T-helper 2 cell (primary cell): Measurements from ENCODE around the gene GSK3A.

Source experiments
- DNase-seq, 5 experiments: peaks; one replicate each; pipeline versions ENCODE4 v3.0.0 to v3.0.0-alpha.2; 2012 to 2022
- total RNA-seq, 2 donors: gene quantifications; one replicate each; lab custom pipeline; 2026; lab: John Stamatoyannopoulos, UW

GSK3A gene
- total RNA-seq, result 15.4 to 24.9 reads per million in 2 donors

DNA sequence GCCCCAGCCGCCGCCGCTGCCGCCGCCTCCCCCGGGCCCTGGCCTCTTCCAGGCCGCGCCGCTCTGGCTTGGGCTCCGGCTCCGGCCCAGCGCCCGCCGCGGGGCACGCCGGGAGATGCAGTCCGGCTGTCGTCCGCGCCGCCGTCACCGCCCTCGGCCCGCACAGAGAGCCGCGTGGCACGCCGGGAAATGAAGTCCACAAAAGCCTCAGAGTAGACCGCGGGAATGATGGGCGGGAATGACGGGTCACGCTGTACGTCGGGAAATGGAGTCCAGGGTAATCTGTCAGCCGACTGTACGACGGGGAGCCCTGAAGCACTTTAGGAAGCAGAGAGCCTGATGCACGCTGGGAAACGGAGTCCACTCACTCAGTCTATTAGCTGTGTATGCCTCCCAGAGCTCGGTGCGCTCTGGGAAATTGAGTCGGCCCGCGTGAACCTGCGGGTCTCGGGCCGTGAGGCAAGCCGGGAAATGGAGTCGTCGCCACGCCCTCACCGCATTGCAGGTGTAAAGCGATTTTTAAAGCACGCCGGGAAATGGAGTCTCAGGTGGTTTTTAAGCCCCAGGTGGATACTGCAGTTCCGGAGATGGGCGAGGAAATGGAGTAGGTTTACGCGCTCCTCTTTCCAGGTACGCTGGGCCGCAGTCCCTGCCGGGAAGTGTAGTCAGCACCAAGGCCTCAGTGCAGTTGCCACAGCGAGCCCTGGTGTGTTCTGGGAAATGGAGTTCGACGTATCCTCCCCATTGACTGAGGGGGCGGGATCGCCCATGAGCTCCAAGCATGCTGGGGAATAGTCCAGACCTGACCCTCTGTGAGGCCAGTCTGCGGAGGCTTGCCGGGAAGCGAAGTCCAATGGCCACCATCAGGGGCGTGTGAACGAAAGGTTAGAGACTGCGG is at the start of gene GSK3A:
Gene GSK3A, minus strand, starts transcription at position 91 of the 898 bp plus-strand sequence. CDS start 137 bp downstream, outside the sequence.
- DNase-seq, result peak; percentile 87 to 100 (median 96)

DNA sequence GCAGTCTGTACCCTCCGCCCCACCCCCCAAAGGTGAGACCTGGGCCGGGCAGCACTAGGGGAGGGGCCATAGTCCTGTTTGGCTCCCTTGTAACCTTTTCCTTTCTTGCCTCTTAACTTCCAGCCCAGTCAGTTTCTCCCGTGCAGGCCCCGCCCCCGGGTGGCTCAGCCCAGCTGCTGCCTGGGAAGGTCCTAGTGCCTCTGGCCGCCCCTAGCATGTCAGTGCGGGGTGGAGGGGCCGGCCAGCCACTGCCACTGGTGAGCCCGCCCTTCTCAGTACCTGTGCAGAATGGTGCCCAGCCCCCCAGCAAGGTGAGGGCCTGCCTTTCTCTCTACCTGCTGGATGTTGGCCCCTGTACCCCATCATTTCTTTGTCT is 49.0 kb upstream of the GSK3A start:
- DNase-seq, result no peak

DNA sequence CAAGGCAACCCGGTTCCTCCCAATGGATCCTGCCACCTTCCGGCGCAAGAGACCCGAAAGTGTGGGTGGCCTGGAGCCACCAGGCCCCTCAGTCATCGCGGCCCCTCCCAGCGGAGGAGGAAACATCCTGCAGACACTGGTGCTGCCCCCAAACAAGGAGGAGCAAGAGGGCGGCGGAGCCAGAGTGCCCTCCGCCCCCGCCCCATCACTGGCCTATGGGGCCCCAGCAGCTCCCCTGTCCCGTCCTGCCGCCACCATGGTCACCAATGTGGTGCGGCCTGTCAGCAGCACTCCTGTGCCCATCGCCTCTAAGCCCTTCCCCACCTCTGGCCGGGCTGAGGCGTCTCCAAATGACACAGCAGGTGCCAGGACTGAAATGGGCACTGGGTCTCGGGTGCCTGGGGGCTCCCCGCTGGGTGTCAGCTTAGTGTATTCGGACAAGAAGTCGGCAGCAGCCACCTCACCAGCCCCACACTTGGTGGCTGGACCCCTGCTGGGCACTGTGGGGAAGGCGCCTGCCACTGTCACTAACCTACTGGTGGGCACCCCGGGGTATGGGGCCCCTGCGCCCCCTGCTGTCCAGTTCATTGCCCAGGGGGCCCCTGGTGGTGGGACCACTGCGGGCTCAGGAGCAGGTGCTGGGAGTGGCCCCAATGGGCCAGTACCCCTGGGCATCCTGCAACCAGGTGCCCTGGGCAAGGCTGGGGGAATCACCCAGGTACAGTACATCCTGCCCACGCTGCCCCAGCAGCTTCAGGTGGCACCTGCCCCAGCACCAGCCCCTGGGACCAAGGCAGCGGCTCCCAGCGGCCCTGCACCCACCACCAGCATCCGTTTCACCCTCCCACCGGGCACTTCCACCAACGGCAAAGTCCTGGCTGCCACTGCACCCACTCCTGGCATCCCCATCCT is 48.4 kb upstream of the GSK3A start:
- DNase-seq, result peak; percentile 35 to 59 (median 43)

DNA sequence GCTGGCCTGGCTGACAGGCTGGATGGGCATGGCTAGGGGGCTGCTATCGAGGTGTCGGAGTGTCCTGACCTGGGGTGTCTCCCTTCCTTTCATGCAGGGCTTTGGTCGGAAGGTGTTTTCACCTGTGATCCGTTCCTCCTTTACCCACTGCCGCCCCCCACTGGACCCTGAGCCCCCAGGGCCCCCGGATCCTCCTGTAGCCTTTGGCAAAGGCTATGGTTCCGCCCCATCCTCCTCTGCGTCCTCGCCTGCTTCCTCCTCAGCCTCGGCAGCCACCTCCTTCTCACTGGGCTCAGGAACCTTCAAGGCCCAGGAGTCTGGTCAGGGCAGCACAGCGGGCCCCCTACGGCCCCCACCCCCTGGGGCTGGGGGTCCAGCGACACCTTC is 47.7 kb upstream of the GSK3A start:
- DNase-seq, result no peak

DNA sequence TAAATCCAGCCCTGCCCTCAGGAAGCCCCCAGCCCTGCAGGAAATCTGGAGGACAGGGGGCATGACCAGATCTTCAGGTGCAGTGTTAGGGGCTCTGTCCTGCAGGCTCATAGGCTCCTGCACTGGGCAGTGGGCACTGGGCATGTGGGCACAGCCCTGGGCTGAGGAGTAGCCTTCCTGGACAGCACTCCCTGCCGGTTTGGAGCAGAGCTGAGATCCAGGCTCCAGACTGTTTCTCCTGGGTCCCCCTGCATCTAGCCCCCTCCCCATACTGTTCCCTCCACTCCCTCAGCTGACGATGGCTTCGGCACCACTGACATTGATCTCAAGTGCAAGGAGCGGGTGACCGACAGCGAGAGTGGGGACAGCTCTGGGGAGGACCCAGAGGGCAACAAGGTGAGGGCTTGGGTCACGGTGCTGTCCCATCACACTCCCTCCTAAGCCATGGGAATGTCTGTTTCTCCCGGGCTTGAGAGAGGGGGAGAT is 47.2 kb upstream of the GSK3A start:
- no peak for DNase-seq

DNA sequence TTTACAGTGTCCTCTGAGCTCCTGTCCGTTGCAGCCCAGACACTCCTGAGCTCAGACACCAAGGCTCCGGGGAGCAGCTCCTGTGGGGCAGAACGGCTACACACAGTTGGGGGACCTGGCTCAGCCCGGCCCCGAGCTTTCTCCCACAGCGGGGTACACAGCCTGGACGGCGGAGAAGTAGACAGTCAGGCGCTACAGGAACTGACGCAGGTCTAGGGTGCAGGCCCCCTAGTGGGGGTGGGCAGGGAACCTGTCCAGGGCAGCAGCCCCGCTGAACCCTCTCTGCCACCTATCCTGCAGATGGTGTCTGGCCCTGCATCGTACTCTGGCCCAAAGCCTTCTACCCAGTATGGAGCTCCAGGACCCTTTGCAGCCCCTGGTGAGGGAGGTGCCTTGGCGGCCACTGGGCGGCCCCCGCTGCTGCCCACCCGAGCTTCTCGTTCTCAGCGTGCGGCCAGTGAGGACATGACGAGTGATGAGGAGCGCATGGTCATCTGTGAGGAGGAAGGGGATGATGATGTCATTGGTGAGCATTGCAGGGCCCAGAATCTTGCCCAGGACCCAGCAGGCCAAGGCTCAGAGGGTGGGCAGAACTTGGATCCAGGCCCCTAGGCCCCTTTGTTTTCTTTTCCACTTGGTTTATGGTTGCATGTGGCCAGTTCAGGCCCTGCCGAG is 46.6 kb upstream of the GSK3A start:
- DNase-seq, result no peak

DNA sequence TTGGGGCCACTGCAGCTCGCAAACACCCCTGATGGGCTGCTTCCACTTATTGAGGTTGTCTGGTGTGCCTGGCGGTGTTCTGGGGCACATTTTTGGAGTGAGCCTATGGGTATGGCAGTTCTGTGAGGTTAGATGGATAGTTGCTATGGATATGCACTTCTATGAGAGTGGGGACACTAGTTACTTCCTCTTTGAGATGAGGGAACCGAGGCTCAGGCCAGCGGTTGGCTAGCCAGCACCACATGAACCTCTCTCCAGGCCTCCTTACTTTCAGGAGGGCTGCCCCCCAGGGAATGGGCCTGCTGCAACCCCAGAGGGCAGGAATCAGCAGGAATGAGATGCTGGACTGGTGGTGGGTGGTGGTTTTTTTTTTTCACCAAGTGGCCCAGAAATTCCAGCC is 46.0 kb upstream of the GSK3A start:
- no peak for DNase-seq

DNA sequence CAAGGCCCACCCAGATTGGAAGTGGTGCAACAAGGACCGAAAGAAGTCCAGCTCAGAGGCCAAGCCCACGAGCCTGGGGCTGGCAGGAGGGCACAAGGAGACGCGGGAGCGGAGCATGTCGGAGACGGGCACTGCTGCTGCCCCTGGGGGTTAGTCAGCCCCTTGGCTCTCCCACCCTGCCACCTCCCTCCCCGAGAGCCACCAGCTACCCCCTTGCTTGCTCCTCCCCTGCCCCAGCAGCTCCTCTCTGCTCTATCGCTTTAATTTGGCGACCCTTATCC is 45.4 kb upstream of the GSK3A start:
- no peak for DNase-seq

DNA sequence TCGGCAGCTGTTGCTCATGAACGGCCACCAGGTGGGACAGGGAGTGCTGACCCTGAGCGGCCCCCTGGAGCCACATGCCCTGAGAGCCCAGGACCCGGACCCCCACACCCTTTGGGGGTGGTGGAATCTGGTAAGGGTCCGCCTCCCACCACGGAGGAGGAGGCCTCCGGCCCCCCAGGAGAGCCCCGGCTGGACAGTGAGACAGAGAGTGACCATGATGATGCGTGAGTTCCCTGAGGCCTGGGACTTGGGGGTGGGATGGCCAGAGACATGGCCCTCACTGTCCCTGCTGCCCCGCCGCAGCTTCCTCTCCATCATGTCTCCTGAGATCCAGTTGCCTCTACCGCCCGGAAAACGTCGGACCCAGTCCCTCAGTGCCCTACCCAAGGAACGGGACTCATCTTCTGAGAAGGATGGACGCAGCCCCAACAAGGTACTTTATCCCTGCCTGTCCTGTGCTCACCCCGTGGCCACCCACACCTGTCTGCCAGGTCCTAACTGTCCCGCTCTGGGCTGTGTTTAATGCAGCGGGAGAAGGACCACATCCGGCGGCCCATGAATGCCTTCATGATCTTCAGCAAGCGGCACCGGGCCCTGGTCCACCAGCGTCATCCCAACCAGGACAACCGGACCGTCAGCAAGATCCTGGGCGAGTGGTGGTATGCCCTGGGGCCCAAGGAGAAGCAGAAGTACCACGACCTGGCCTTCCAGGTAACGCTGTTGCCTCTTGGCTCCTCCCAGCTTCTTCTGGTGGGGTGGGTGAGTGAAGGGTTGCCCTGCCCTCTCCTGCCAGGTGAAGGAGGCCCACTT is 44.8 kb upstream of the GSK3A start:
- DNase-seq, result no peak

DNA sequence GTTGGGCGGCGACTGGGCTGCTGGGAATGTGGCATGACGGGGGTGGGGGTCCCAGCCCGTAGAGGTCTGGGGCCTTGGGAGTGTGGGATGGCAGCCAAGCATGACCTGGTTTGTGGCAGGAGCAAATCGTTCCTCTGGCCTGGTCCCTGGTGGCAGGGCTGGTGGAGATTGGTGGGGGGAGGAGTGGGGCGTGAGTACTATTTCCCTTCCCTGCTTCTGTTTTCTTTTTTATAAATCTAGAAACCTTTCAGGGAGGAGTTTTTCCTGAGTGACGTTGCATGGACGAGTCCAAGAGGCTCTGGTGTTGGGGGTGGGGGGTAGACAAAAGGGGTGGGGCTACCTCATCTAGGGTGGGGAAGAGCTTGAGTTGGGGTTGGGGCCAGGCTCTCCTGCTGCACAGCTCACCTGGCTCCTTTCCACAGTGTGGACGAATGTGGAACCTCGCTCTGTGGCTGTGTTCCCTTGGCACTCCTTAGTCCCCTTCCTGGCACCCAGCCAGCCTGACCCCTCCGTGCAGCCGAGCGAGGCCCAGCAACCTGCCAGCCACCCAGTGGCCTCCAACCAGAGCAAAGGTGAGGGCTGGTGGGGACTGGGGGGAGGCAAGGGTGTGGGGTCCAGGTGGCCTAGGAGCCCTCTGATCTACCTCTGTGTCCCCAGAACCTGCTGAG is 44.1 kb upstream of the GSK3A start:
- DNase-seq, result no peak

DNA sequence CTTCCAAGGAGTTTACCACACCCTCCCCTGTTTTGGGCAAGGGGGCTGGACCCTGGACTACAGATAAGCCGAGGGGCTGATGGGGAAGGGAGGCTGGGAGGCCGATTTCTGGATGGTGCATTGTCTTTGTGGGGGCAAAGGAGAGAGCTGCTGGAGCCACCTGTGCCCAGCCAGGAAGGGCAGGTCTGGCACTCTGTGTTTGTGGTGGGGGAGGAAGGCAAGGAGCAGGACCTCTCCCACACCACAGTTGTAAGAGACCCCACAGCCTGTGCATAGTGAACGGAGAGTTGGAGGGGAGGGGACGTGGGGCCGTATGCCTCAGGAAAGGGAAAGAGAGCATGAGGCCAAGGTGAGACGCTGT is 43.6 kb upstream of the GSK3A start:
- DNase-seq, result no peak

DNA sequence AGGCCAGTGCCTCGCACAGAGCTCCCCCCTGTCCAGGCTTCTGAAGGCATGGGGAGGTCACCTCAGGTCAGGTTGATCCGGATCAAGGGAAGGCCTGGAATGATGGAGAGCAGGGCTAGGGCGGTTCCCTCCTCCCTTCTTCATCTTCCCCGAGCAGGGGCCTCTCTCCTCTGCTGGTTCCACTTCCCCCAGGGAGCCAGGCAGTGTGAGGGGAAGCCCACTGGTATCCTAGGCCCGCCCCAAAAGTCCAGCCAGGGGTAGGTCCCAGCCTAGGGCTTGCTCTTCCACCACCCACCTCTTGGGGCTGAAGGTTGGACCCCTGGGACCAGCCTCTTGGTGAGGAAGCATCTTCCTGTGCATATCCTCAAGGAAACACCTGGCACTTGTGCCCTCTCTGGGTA is 43.1 kb upstream of the GSK3A start:
- DNase-seq, result no peak

DNA sequence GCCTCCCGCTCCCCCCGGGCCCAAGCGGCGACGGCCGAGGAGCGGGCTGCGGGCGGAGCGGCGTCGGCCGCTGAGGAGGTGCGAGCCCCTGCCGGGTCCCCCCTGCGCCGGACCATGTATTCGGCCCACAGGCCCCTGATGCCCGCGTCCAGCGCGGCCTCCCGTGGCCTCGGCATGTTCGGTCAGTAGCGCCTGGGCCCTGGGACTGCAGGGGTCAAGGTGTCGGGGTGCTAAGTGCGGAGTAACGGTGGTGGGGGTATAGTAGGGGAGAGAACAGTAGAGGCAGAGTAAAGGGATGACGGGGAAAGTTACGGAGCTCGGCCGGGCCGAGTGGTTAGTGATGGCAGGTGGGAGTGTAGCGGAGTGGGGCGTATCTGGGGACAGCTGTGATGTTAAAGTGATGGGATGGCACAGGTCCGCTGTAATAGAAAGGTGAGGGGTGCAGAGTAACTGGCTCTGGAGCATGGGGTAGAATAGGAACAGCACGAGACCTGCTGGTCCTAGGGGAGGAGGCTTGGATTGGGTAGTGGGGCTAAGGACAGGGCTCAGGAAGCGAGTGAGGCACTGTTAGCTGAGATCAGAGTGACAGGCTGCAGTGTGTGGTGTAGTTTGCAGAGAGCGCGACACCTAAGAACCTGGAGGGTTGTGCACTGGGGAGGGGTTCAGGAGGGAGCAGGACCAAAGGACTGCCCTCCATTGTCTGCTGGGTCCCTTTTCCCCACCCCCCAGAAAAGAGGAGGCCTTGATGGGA is 42.4 kb upstream of the GSK3A start:
- DNase-seq, result peak in 1 of 5 experiments; percentile 48

DNA sequence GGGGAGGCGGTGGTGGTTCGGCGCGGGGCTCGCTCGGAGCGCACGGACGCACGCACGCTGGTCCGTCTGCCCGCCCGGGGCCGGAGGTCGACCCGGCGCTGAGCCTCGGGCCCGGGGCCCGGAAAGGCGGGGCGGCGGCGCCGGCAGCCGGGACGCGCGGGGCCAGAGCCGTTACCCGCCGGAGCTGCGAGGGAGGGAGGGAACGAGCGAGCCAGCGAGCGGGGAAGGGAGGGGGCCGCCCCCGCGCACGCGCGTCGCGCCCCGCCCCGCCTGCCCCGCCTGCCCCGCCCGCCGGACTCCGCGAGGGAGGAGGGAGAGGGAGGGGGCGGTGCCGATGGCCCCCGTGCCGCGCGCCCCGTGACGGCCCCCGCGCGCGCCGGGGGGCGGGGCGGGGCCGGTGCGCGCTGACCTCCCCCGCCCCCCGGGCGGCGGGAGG is 41.7 kb upstream of the GSK3A start:
- peak; percentile 66 to 92 (median 83) for DNase-seq

DNA sequence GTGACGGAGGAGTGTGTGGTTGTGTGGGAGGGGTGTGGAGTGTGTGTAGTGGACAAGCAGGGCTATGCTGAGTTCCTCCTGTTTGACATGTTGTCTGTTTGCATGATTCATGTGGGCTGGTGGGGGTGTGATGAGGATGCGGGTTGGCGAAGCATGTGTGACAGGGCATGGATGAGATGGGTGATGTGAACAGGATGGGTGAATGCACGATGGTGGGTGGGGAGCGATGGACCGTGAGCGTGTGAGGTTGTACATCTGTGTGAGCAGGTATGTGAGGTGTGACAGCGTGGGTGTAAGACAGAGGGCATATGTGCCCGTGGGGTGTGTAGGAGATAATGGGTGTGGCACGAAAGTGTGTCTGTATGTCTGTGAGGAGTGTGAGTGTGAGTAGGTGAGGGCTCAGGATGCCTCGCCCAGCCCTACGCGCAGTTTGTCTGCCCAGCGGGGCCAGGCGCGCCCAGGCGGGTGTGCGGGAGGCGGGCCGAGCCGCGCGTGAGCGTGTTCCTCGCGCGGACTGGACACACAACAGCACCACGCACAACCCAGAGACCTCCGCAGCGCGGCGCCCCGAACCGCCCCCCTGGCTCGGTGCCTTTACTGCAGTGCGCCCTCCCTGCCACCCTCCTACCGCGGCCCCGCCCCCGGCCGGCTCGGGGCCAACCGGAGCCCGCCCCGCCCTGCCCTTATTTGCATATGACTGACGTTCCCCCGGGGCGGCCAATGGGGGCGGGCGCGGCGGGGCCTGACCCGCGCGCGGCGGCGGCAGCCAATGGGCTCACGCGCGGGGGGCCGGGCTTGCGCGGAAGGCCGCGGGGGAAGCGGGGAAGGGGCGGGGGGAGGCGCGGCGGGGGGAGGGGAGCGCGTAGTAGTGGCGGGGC is 41.0 kb upstream of the GSK3A start:
- peak; percentile 93 to 98 (median 95) for DNase-seq

DNA sequence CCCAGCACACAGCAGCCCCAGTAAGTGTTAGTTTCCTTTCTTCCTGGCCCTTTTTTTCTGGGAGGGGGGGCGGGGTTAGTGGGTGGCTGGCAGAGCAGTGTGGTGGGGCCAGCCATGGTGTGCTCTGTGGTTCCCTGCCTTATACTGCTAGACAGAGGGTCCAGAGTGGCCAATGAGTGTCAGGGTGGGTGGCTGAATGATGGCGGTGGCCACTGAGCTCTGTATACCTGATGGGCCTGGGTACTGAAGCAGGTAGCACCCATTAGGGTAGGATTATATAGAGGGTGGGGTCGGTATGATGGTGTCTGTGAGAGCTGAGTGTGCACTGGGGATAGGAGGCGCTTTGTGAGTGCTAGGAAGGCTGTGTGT is 40.4 kb upstream of the GSK3A start:
- DNase-seq, result peak in 1 of 5 experiments; percentile 27

DNA sequence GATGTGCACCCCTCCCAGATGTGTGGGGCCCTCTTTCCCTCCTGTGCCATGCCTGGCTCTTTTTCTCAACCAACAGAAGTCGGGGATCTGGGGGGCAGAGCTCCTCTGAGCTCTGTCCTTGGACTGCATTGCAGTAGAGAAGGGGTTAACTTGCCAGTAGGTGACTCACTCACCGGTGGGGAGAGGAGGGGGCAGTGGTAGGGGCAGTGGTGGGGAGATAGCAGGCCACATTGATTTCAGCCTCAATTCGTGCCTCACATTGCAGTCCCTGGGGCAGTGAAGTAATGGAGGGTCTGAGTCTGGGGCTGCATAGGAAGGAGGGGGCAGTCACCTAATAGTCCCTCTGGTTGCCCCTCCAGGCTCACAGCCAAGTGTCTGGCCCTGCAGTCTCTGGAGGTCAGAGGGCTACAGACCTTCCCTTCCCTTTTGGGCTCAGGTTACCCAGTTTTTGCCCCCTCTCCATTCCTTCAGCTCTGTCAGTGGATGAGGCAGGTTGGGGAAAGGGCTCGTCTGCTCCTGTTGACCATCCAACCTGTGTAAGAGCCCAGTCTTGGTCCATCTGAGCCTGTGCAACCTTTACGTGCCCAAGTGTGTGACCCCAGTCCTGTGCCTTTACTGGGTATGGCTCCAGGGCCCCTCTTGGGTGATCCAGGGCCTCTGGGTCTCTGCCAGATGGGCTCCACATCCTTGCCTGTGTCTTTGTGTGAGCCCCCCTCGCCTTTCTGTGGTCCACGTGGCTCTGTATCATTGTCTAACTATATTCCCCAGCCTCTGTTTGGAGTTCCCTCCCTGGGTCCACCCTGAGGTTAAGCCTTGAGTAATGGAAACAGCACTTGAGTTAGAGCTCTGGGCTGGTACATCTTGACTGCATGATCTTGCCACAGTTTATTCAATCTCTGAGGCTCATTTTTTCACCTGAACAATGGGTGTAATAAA is 39.7 kb upstream of the GSK3A start:
- DNase-seq, result peak in 1 of 5 experiments; percentile 25

DNA sequence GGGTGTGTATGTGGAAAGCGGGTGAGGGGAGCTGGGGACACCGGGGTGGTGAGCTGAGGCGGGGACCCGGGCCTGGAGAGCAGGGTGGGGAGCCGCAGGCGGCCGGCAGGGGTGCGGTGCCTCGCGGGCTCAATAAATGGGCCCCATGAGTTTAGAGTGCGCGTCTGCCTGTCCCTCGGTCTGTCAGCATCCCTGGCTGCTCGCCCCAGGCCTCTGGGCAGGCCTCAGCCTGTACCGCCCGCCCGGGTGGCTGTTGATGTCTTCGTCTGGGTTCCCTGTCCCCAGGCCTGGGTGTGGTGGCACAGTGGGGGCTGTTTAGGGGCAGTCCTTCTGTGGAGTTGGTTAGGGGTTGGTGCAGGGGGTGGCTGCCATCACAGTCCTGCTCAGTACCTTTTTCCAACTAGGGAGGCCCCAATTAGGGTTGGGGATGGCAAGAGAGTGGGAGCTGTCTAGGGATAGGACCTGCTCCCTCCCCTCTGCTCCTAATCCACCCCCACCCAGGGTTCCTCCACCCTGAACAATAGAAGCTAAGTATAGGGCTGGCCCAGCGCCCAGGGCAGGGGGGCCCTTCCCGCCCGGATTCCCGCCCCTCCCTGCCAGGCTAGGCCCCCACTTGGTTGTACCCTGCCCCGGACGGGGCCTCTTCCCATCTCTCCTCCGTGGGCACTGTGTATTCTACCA is 38.9 kb upstream of the GSK3A start:
- peak in 1 of 5 experiments; percentile 39 for DNase-seq
